ENCODE measurements around the gene TNFSF13.

The TNFSF13 gene

DNA sequence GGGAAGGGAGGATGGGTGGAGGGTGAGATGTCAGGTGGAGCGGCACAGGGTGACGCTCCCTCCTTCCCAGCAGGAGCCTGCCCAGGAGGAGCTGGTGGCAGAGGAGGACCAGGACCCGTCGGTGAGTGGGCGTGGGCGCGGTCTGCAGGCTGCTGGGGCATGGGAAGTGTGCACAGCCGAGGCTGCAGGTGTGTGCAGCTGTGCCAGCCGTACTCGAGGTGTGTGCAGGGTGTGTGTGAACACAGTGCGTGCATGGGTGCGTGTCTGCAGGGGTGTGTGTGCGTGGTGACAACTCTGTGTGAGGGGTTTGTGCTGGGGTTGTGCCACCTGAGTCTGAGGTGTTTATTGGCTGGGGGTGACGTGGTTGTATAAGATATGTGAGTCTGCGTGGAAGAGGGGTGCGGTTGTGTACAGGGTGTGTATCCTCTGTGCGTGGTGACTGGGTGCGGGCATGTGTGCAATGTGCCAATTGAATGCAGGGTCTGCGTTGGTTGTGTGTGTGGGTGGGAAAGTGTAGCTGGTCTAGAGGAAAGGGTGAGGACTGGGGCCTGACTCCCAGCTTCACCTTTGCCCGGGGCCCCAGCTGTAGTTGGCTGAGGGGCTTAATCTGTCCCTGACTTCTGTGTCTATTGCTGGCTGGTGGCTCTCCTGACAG is 9.0 kb upstream of the TNFSF13 start:
- H3K79me2 ChIP-seq (ENCODE audit: insufficient read depth, low read length): no peaks in the 10 kb centered on the region
- no peaks in the 10 kb centered on the region for H4K20me1 ChIP-seq (ENCODE audit: low read depth, low read length)
- H3K27ac ChIP-seq (ENCODE audit: low read depth, low read length): no peak overlapping the region
- H2AFZ ChIP-seq (ENCODE audit: low read depth, low read length, severe bottlenecking): no peak overlapping the region
- TF ChIP-seq, protein P1, sequence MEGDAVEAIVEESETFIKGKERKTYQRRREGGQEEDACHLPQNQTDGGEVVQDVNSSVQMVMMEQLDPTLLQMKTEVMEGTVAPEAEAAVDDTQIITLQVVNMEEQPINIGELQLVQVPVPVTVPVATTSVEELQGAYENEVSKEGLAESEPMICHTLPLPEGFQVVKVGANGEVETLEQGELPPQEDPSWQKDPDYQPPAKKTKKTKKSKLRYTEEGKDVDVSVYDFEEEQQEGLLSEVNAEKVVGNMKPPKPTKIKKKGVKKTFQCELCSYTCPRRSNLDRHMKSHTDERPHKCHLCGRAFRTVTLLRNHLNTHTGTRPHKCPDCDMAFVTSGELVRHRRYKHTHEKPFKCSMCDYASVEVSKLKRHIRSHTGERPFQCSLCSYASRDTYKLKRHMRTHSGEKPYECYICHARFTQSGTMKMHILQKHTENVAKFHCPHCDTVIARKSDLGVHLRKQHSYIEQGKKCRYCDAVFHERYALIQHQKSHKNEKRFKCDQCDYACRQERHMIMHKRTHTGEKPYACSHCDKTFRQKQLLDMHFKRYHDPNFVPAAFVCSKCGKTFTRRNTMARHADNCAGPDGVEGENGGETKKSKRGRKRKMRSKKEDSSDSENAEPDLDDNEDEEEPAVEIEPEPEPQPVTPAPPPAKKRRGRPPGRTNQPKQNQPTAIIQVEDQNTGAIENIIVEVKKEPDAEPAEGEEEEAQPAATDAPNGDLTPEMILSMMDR (IDR thresholded peaks at IDR 0.05; ENCODE audit: insufficient read depth, low read length, poor library complexity, severe bottlenecking): no peak
- TF ChIP-seq EZH2phosphoT487 (conservative IDR thresholded peaks at IDR 0.05; ENCODE audit: low read length): no peak
- H3K9ac ChIP-seq (ENCODE audit: low read length): no peak overlapping the region
- no peaks in the 10 kb centered on the region for H3K9me2 ChIP-seq (replicated peaks; ENCODE audit: insufficient read depth, low read length)
- no peak overlapping the region for H3K4me3 ChIP-seq (ENCODE audit: insufficient read depth, low read length, poor library complexity, severe bottlenecking)
- H3F3A ChIP-seq (ENCODE audit: insufficient read depth): no peaks in the 10 kb centered on the region
- H3K27me3 ChIP-seq (ENCODE audit: low read length): no peaks in the 10 kb centered on the region
- H3K36me3 ChIP-seq (ENCODE audit: low read length): no peaks in the 10 kb centered on the region
- H3K4me2 ChIP-seq (ENCODE audit: low read depth, low read length, poor library complexity, severe bottlenecking): no peak overlapping the region
- no peaks in the 10 kb centered on the region for H3K9me3 ChIP-seq (ENCODE audit: insufficient read depth, low read length)

DNA sequence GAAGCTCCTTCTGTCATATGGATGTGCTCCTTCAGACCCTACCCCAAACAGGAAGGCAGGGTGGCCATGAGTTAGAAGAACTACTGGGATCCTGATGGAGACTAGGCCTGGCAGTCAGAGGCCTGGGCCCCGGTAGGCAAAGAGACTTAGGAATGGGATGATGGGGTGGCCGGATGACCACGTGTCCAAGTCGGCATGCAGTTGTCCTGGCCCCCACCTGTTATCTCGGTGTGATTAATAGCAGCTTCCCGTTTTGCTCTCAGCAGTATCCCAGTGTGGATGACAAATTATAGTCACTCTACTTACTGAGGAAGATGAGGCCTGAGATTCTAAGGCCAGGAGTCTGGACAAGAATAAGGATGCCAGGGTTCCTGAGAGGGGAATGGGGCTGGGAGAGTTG is 8.2 kb upstream of the TNFSF13 start:
- Histone ChIP-seq H3K27ac (ENCODE audit: low read depth, low read length) (no peak overlapping the region), H3K27me3 (ENCODE audit: low read length) (no peaks in the 10 kb centered on the region), H2AFZ (ENCODE audit: low read depth, low read length, severe bottlenecking) (no peak overlapping the region), H3K9me2 (replicated peaks; ENCODE audit: insufficient read depth, low read length) (no peaks in the 10 kb centered on the region), H3K4me2 (ENCODE audit: low read depth, low read length, poor library complexity, severe bottlenecking) (no peak overlapping the region), H3K9me3 (ENCODE audit: insufficient read depth, low read length) (no peaks in the 10 kb centered on the region), H3K9ac (ENCODE audit: low read length) (no peak overlapping the region), H3F3A (ENCODE audit: insufficient read depth) (no peaks in the 10 kb centered on the region), H4K20me1 (ENCODE audit: low read depth, low read length) (no peaks in the 10 kb centered on the region), H3K79me2 (ENCODE audit: insufficient read depth, low read length) (no peaks in the 10 kb centered on the region), H3K4me3 (ENCODE audit: insufficient read depth, low read length, poor library complexity, severe bottlenecking) (no peak overlapping the region), H3K36me3 (ENCODE audit: low read length) (no peaks in the 10 kb centered on the region)
- TF ChIP-seq, protein P1 (IDR thresholded peaks at IDR 0.05; ENCODE audit: insufficient read depth, low read length, poor library complexity, severe bottlenecking): no peak
- no peak for TF ChIP-seq EZH2phosphoT487 (conservative IDR thresholded peaks at IDR 0.05; ENCODE audit: low read length)

- no peaks in the 10 kb centered on the region for H3K9me3 ChIP-seq (ENCODE audit: insufficient read depth, low read length)
- no peak overlapping the region for H3K4me2 ChIP-seq (ENCODE audit: low read depth, low read length, poor library complexity, severe bottlenecking)
- H4K20me1 ChIP-seq (ENCODE audit: low read depth, low read length): no peaks in the 10 kb centered on the region
- no peaks in the 10 kb centered on the region for H3K9me2 ChIP-seq (replicated peaks; ENCODE audit: insufficient read depth, low read length)
- no peaks in the 10 kb centered on the region for H3K36me3 ChIP-seq (ENCODE audit: low read length)
- H3K27ac ChIP-seq (ENCODE audit: low read depth, low read length): no peak overlapping the region
- H3K4me3 ChIP-seq (ENCODE audit: insufficient read depth, low read length, poor library complexity, severe bottlenecking): no peak overlapping the region
- no peaks in the 10 kb centered on the region for H3K27me3 ChIP-seq (ENCODE audit: low read length)
- H3F3A ChIP-seq (ENCODE audit: insufficient read depth): no peaks in the 10 kb centered on the region
- H3K79me2 ChIP-seq (ENCODE audit: insufficient read depth, low read length): no peaks in the 10 kb centered on the region
- H2AFZ ChIP-seq (ENCODE audit: low read depth, low read length, severe bottlenecking): no peak overlapping the region
- TF ChIP-seq EZH2phosphoT487 (conservative IDR thresholded peaks at IDR 0.05; ENCODE audit: low read length): no peak
- TF ChIP-seq, protein P1 (IDR thresholded peaks at IDR 0.05; ENCODE audit: insufficient read depth, low read length, poor library complexity, severe bottlenecking): no peak
- no peak overlapping the region for H3K9ac ChIP-seq (ENCODE audit: low read length)
Measured at GRCh38 chr17:7551396-7551795, 7.2 kb upstream of the TNFSF13 start.
